ENCODE measurements around the gene CFAP61. TPM values are rescaled to one million over a fixed set of nuclear protein-coding genes. Genes with fewer than 3 reads are reported as not detected.

Gene CFAP61
- total and polyA plus RNA-seq, 5 experiments from 2014 or later, result not detected

DNA sequence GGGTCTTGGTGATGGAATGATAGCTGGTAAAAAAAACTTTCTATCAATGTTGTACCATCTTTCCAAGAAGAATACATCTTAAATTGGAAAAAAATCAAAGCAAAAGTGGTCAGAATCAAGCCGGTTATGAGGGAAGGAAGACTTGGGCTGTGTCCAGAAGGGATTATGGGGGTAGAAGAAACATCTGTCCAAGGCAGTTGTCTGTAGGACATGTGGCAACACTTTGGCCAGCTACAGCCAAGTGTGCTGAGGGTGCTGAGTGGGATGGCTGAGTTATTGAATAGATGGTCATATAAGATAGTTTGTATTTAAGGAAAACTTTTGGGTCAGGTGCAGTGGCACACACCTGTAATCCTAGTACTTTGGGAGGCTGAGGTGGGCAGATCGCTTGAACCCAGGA is 354.0 kb downstream of the CFAP61 start:
- Mint-ChIP-seq H3K4me3 (no peak overlapping the region), H3K27ac (peak overlapping the region in 6 of 10 donors; percentile 0 to 82 (median 16)), H3K4me1 (no peaks in the 10 kb centered on the region), H3K36me3 (peaks cover 0 to 36% (median 4%) of the 10 kb centered on the region in 3 donors), H3K27me3 (no peaks in the 10 kb centered on the region), H3K9me3 (no peaks in the 10 kb centered on the region)
- DNase-seq (no peak), ATAC-seq (no peak)
- POLR2A ChIA-PET, result no interaction called here

DNA sequence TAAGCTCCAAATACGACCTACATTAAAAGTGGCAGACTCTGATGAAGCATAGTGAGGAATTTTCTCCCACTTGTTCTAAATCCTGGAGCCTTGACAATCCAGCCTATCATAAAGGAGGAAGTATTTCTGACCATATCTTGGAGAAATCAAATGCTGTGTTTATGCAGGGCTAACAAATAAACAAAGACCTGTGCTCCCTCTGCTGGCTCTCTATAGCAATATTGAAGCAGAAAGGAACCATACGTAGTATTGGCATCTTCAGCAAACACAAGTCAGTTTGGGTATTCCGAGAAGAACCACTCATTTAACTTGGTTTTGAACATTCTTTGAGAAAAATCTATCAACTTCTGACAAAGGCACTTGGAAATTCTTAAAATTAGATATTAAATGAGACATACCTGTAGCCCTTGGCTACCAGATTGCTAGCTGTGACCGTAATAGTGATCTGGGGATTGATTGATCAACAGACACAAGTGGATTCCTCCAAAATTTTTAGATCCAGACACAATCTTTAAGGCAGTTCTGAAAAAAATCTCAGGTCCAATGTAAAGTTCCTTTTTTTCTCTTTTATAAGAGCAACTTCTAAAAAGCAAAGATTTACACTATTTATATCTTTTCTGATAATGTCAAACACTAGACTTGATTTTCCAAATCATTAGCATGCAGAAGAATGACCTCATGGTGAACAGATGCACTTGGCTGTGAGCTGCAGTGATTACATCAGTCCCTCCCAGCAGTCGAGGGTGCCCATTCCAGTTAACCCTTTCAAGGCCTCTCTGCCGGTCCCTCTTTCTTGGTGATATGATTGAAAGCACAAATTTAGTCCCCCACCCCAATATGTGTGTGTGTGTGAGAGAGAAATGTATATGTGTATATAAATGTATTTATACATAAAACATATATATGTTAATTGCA is 355.8 kb downstream of the CFAP61 start:
- H3K4me1 Mint-ChIP-seq, result peaks cover 0 to 2% (median 0%) of the 10 kb centered on the region in 4 donors
- H3K36me3 Mint-ChIP-seq, result peaks cover 0 to 48% (median 10%) of the 10 kb centered on the region in 3 donors
- H3K4me3 Mint-ChIP-seq, result no peak overlapping the region
- no peak for ATAC-seq
- no peaks in the 10 kb centered on the region for H3K9me3 Mint-ChIP-seq
- H3K27me3 Mint-ChIP-seq, result no peaks in the 10 kb centered on the region
- no peak overlapping the region for H3K27ac Mint-ChIP-seq
- no peak for DNase-seq
- POLR2A ChIA-PET, result no interaction called here

DNA sequence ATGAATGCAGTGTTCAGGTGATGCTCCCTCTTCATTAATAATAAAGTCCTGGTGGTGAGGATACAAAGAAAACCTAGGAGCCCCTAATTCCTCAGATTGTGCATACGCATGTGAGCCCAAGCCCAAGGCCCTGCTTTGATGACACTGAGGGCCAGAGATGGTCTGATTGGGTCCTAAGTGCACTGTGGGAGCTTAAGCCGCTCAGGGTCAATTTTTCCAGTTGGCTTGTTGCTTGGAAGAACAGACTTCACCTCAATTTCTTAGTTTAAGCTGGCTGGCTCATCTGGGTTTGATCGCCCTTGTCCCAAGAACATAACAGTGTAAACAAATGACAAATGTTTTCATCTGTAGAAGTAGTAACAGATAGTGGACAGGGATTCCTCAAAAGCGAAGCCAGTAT is 357.0 kb downstream of the CFAP61 start:
- POLR2A ChIA-PET, result no interaction called here
- no peak for DNase-seq
- Mint-ChIP-seq H3K27ac (no peak overlapping the region), H3K4me3 (no peak overlapping the region), H3K9me3 (no peaks in the 10 kb centered on the region), H3K4me1 (peaks cover 0 to 2% (median 0%) of the 10 kb centered on the region in 4 donors), H3K36me3 (peaks cover 0 to 51% (median 10%) of the 10 kb centered on the region in 3 donors), H3K27me3 (no peaks in the 10 kb centered on the region)
- ATAC-seq, result no peak

Other genes with a start within 250 kb of the CFAP61 start
- gene NAA20, start 35.2 kb upstream of the CFAP61 start, total RNA-seq, result 10 to 100 TPM; 40.9 to 41.5 TPM
- gene NAA20, start 35.2 kb upstream of the CFAP61 start, polyA plus RNA-seq, result 10 to 100 TPM; 75.0 to 82.4 (median 79.9) TPM
- gene CRNKL1, start 66 bp upstream of the CFAP61 start, total RNA-seq, result 10 to 100 TPM; 26.7 to 34.3 TPM
- 10 to 100 TPM in 1 of 3 donors, 1 to 10 TPM in 2; 6.9 to 14.6 (median 9.0) TPM for gene CRNKL1, start 66 bp upstream of the CFAP61 start, polyA plus RNA-seq

Data from naive thymus-derived CD8-positive, alpha-beta T cell (primary cell).